ENCODE results near the gene SLC23A1.

GRCh38 chr5:139410121-139410992, 27.3 kb upstream of the SLC23A1 start:
- no peak for TF ChIP-seq SIN3A (IDR thresholded peaks at IDR 0.05; ENCODE audit: borderline replicate concordance, insufficient read depth, low read length)
- no peak for TF ChIP-seq POLR2AphosphoS5 (IDR thresholded peaks at IDR 0.05; ENCODE audit: low read depth, low read length)
- TF ChIP-seq TAF1 (IDR thresholded peaks at IDR 0.05; ENCODE audit: borderline replicate concordance, insufficient read depth, low read length): no peak

Data from PFSK-1 (cell line).